IPS-20b (cell line): ENCODE data around the gene YIPF1.
A peak's percentile ranks its signal among the peaks of the same experiment; 100 is the strongest.

Source experiments
- H3K27ac ChIP-seq: one replicate; pipeline ENCODE4 v1.5.1; 2013; ENCODE audit warnings: low read length
- H3K27me3 ChIP-seq: 2 replicates; pipeline ENCODE4 v1.6.1; 2013; ENCODE audit warnings: mild to moderate bottlenecking, low read length, inconsistent platforms; ENCODE audit not compliant: insufficient read depth
- H3K36me3 ChIP-seq: 2 replicates; pipeline ENCODE4 v1.6.1; 2013; ENCODE audit warnings: low read depth, mild to moderate bottlenecking, inconsistent platforms, low read length, moderate library complexity; ENCODE audit not compliant: insufficient read depth
- H3K4me1 ChIP-seq: 2 replicates; pipeline ENCODE4 v1.6.1; 2013; ENCODE audit warnings: mild to moderate bottlenecking, control low read depth, inconsistent platforms, low read length, moderate library complexity; ENCODE audit not compliant: insufficient read depth
- H3K4me3 ChIP-seq: 2 replicates; pipeline ENCODE4 v1.5.1; 2013; ENCODE audit warnings: mild to moderate bottlenecking, low read length, inconsistent platforms
- H3K9ac ChIP-seq: 2 replicates; pipeline ENCODE4 v1.6.1; 2013; ENCODE audit warnings: low read depth, mild to moderate bottlenecking, inconsistent platforms, low read length, moderate library complexity
- H3K9me3 ChIP-seq: 2 replicates; pipeline ENCODE4 v1.6.1; 2013; ENCODE audit warnings: mild to moderate bottlenecking, low read depth, low read length, inconsistent platforms; ENCODE audit not compliant: insufficient read depth

Gene YIPF1

DNA sequence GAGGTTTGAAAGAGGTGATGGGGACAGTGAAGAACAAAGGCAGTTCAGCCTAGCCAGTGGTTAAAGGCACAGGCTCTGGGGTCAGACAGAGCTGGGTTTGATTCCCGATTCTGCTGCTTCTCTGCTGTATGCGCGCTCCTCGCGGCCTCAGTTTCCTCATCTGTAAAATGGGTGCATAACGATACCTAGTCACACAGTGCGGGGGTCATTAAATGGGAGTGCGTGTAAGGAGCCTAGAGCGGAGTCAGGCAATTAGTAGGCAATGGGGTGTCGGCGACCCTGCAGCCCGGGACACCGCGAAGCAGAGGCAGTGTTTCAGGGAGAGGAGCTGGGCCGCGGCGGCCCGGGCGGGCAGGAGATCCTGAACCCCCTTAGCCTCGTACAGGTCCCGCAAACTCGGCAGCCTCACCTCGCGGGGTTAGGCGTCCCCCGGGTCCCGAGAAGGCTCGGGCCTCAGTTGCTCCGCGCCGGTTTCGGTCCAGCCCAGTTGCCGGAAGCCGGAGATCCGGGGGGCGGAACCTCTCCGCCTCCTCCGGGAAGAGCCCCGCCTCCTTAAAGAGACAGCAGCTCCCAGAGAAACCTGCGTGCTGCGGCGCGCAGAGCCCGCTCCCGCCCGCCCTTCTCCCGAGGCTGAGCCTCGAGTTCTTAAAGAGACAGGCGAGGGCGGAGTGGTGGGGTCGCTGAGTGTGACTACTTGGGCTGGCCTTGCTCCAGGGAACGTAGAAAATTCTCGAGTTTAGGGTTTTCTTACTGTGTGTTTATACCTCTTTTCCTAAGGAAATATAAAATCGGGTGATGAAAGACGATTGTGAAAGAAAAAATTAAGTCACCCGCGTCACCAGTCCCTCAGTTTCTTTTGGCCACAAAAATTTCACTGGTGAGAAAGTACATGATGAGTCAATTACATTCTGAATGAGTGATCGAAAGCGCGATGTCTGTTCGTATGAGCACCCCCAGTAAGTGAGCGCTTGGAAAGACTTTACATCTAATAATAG is at the start of gene YIPF1:
Gene YIPF1 (minus strand): TSS at position 494 of the 995 bp plus-strand sequence. CDS start 860 bp downstream, outside the sequence.
- no peaks in the 10 kb centered on the region for H3K4me1 ChIP-seq

GRCh38 chr1:53938136-53938830 is 48.7 kb upstream of the YIPF1 start:
- peaks cover 9% of the 10 kb centered on the region for H3K9me3 ChIP-seq
- no peak overlapping the region for H3K4me3 ChIP-seq
- H3K36me3 ChIP-seq: peaks cover 16% of the 10 kb centered on the region
- H3K9ac ChIP-seq: no peak overlapping the region
- H3K27ac ChIP-seq: no peak overlapping the region
- no peaks in the 10 kb centered on the region for H3K27me3 ChIP-seq
- no peaks in the 10 kb centered on the region for H3K4me1 ChIP-seq

More for the DNA sequence above, at the start of gene YIPF1:
- peak within 1 kb of the TSS; percentile 78; the same call in 1 of the 2 replicates for H3K9ac ChIP-seq
- peak within 1 kb of the TSS; percentile 88 for H3K4me3 ChIP-seq
- H3K27ac ChIP-seq: no peak within 1 kb of the TSS
- no peaks in the 10 kb centered on the region for H3K9me3 ChIP-seq
- H3K27me3 ChIP-seq: no peaks in the 10 kb centered on the region
- peaks cover 8% of the 10 kb centered on the region; the same call in 1 of the 2 replicates for H3K36me3 ChIP-seq

GRCh38 chr1:53936430-53936829 is 46.8 kb upstream of the YIPF1 start:
- Histone ChIP-seq H3K9ac (no peak overlapping the region), H3K36me3 (peaks cover 16% of the 10 kb centered on the region), H3K4me3 (no peak overlapping the region), H3K27me3 (no peaks in the 10 kb centered on the region), H3K27ac (no peak overlapping the region), H3K4me1 (no peaks in the 10 kb centered on the region), H3K9me3 (peaks cover 9% of the 10 kb centered on the region)

GRCh38 chr1:53934170-53934765 is 44.7 kb upstream of the YIPF1 start:
- Histone ChIP-seq H3K36me3 (peaks cover 16% of the 10 kb centered on the region), H3K4me3 (no peak overlapping the region), H3K27ac (no peak overlapping the region), H3K4me1 (no peaks in the 10 kb centered on the region), H3K9ac (no peak overlapping the region), H3K27me3 (no peaks in the 10 kb centered on the region), H3K9me3 (peaks cover 9% of the 10 kb centered on the region)

DNA sequence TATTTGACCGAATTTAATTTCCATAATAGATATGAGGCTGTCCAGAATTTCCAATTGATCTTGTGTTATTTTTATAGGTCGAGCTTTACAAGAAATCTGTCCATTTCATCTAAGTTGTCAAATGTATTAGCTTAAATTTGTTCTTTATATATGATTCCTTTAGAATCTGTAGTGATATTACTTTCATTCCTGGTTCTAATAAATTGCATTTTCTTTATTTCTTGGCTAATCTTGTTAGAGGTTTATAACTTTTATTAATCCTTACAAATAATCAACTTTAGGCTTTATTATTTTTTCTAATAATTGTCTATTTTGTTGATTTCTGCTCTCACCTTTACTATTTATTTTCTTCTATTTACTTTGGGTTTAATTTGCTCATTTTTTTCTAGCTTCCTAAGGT is 41.9 kb upstream of the YIPF1 start:
- H3K27me3 ChIP-seq: no peaks in the 10 kb centered on the region
- peaks cover 19% of the 10 kb centered on the region for H3K36me3 ChIP-seq
- no peak overlapping the region for H3K9ac ChIP-seq
- no peak overlapping the region for H3K4me3 ChIP-seq
- H3K27ac ChIP-seq: no peak overlapping the region
- no peaks in the 10 kb centered on the region for H3K4me1 ChIP-seq
- H3K9me3 ChIP-seq: peaks cover 9% of the 10 kb centered on the region

DNA sequence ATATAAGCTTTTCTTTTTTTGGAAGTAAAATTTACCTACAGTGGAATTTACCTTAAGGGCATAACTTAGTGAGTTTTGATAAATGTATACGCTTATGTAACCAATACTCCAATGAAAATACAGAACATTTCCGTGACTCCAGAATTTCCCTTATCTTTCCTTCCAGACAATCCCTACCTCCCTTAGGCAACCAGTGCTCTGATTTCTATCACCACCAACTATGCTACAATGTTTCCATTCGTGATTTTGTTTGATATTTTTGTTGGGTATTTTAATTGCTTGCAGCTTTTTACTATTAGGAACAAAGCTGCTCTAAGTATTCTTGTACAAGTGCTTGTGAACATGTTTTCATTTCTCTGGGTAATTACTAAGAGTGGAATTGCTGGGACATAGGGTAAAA is 41.3 kb upstream of the YIPF1 start:
- Histone ChIP-seq H3K4me3 (no peak overlapping the region), H3K9me3 (peaks cover 9% of the 10 kb centered on the region), H3K27ac (no peak overlapping the region), H3K9ac (no peak overlapping the region), H3K36me3 (peaks cover 19% of the 10 kb centered on the region), H3K27me3 (no peaks in the 10 kb centered on the region), H3K4me1 (no peaks in the 10 kb centered on the region)

DNA sequence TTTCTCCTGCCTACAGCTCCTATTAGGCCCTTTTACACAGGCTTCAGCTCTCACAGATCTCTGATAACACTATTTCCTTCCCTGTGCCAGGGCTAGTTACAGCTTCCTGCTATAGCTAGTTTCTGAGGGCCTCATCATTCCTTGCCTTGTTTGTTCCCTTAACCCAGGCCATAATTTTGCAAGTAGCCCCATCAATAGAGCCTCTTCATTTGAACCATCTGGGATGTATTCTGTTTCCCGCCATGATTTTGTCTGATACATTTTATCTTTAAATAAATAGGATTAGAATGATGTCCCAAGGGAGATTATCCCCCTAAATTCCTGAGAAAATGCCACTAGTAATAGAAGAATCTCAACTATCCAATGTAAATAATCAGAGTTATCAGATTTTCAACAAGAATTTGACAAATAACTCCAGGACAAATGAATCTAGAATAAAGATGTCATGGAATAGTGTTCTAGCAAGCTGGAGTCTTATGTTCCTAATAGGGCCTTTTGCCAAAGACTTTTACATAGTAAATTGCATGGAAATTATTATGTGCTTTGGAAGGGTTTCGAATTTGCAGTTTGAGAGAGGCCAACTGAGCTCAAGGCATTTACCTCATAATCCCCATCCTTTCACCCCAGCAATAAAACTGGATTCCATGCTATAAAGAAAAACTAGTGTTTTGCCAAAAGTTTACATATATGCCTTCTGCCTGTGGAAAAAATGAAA is 39.8 kb upstream of the YIPF1 start:
- Histone ChIP-seq H3K36me3 (peaks cover 12% of the 10 kb centered on the region), H3K9ac (no peak overlapping the region), H3K9me3 (peaks cover 6% of the 10 kb centered on the region), H3K27me3 (no peaks in the 10 kb centered on the region), H3K27ac (no peak overlapping the region), H3K4me1 (no peaks in the 10 kb centered on the region), H3K4me3 (no peak overlapping the region)

DNA sequence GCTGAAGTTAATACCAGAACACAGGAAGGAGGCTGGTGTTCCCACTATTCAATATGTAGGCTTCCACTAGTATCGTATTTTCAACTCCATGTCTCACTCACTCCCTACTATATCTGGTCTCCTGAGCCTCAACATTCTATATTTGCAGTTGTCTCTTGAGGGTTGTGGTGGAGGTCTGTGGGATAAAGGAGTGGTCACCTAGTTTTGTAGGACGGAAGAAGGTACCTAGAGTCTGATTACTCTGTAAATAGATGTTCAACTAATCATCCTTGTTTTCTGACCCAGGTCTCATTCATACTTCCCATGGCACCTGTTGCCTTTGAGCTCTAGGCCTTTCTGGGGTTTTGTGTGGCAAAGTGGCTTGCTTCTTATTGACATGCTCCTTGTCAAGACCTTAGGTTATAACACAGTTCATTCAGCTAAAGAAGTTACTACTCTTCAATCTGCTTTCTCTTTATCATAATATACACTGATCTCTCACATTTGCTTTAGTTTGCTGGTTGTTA is 37.8 kb upstream of the YIPF1 start:
- Histone ChIP-seq H3K27ac (no peak overlapping the region), H3K36me3 (peaks cover 21% of the 10 kb centered on the region), H3K4me1 (no peaks in the 10 kb centered on the region), H3K27me3 (no peaks in the 10 kb centered on the region), H3K9ac (no peak overlapping the region), H3K4me3 (no peak overlapping the region), H3K9me3 (no peaks in the 10 kb centered on the region)

DNA sequence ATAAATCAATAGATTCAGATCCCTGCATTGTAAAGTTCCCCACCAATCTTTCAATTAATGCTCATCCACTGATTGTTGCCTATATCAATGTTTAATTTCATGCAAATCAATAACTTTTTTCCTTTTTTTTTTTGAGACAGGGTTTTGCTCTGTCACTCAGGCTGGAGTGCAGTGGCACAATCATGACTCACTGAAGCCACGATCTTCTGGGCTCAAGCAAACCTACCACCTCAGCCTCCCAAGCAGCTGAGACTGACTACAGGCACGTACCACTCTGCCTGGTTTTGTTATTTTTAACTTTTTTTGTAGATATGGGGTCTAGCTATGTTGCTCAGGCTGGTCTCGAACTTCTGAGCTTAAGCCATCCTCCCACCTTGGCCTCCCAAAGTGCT is 30.1 kb upstream of the YIPF1 start:
- Histone ChIP-seq H3K36me3 (peaks cover 14% of the 10 kb centered on the region; the same call in 1 of the 2 replicates), H3K4me1 (peaks cover 6% of the 10 kb centered on the region; the same call in 1 of the 2 replicates), H3K27ac (no peak overlapping the region), H3K4me3 (no peak overlapping the region), H3K9ac (no peak overlapping the region), H3K27me3 (no peaks in the 10 kb centered on the region), H3K9me3 (no peaks in the 10 kb centered on the region)

- H3K36me3 ChIP-seq: peaks cover 13% of the 10 kb centered on the region; the same call in 1 of the 2 replicates
- H3K4me1 ChIP-seq: peaks cover 15% of the 10 kb centered on the region
- H3K27me3 ChIP-seq: no peaks in the 10 kb centered on the region
- no peak overlapping the region for H3K27ac ChIP-seq
- H3K9ac ChIP-seq: no peak overlapping the region
- no peak overlapping the region for H3K4me3 ChIP-seq
- H3K9me3 ChIP-seq: no peaks in the 10 kb centered on the region
These were observed 28.7 kb upstream of the YIPF1 start for GRCh38 chr1:53918343-53918742.
